ENCODE data around the gene UBE2A.

DNA sequence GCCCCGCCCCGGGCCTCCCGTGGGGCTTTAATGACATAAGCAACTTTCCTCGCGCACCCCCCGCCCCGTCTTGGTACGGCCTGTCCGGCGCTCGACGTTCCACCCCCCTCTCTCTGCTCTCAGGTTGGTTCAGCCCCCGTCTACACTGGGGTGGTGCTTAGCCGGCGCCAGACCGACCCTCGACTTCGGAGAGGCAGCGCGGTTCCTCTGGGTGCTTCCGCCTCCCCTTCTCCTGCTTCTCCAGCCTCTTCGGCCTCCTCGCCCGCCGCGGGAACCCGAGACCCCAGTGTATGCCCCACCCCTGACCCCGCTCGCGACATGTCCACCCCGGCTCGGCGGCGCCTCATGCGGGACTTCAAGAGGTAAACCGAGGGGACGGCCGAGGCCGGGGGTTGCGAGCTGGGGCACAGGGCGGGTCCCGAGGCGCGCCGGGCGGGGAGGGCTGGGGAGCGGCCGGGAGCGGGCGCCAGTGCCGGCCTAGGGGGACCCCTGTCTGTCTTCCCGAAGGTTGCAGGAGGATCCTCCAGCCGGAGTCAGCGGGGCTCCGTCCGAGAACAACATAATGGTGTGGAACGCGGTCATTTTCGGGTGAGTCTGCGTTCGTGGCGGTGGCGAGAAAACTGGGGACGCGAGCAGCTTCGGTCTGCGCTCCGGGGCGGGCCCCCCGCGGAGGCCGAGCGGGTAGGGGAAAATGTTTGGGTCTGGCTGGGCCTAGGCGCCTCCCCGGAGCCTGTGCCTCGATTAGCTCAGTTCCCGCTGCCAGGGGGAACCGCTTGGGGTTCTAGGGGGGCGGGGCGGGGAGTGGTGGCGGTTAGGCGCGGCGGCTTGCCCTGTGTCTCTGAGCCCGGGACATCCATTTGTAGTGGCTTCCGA, at the start of gene UBE2A:
- TF ChIP-seq POLR2A (IDR thresholded peaks at IDR 0.05) (peak; percentile 78 to 88), POLR2AphosphoS5 (IDR thresholded peaks at IDR 0.05) (peak; percentile 92), EP300 (IDR thresholded peaks at IDR 0.05) (no peak)
- TF ChIP-seq, protein P1, sequence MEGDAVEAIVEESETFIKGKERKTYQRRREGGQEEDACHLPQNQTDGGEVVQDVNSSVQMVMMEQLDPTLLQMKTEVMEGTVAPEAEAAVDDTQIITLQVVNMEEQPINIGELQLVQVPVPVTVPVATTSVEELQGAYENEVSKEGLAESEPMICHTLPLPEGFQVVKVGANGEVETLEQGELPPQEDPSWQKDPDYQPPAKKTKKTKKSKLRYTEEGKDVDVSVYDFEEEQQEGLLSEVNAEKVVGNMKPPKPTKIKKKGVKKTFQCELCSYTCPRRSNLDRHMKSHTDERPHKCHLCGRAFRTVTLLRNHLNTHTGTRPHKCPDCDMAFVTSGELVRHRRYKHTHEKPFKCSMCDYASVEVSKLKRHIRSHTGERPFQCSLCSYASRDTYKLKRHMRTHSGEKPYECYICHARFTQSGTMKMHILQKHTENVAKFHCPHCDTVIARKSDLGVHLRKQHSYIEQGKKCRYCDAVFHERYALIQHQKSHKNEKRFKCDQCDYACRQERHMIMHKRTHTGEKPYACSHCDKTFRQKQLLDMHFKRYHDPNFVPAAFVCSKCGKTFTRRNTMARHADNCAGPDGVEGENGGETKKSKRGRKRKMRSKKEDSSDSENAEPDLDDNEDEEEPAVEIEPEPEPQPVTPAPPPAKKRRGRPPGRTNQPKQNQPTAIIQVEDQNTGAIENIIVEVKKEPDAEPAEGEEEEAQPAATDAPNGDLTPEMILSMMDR (IDR thresholded peaks at IDR 0.05) = peak in 3 of 4 experiments; percentile 30 to 64 (median 45)

Data from gastroesophageal sphincter (tissue), 3 donors.